GM10266 (cell line): Measurements from ENCODE around the gene TTC39B.
A peak's percentile ranks its signal among the peaks of the same experiment; 100 is the strongest.

Experiments
- DNase-seq: peaks from one replicate; pipeline ENCODE4 v3.0.0; 2012; ENCODE audit errors: extremely low spot score
- CTCF ChIP-seq: IDR thresholded peaks from 2 replicates; pipeline ENCODE4 v1.5.1; 2012; ENCODE audit warnings: mild to moderate bottlenecking, low read depth; ENCODE audit not compliant: control insufficient read depth, insufficient read depth; ENCODE audit errors: missing control alignments

The TTC39B gene

GRCh38 chr9:15192856-15193255 is 114.2 kb downstream of the TTC39B start:
- no peak for DNase-seq
- TF ChIP-seq CTCF, result no peak

GRCh38 chr9:15191378-15191777 is 115.6 kb downstream of the TTC39B start:
- no peak for TF ChIP-seq CTCF
- no peak for DNase-seq

GRCh38 chr9:15189481-15189880 is 117.5 kb downstream of the TTC39B start:
- no peak for DNase-seq
- TF ChIP-seq CTCF, result no peak

- DNase-seq, result no peak
- TF ChIP-seq CTCF, result no peak
These were observed 119.4 kb downstream of the TTC39B start for GRCh38 chr9:15187589-15187988.

- DNase-seq, result no peak
- no peak for TF ChIP-seq CTCF
These were observed 124.3 kb downstream of the TTC39B start for GRCh38 chr9:15182730-15183129.

- TF ChIP-seq CTCF, result no peak
- DNase-seq, result no peak
These were observed 124.9 kb downstream of the TTC39B start for GRCh38 chr9:15182101-15182551.

- TF ChIP-seq CTCF, result no peak
- peak; percentile 5 for DNase-seq
These were observed 126.9 kb downstream of the TTC39B start for GRCh38 chr9:15180124-15180523.
